Esophagus mucosa (tissue), 1 donor: ENCODE measurements around the gene TNFAIP6. TPM values are rescaled to one million over a fixed set of nuclear protein-coding genes. Genes with fewer than 3 reads are reported as not detected.
"Not testable (repeated sequence)": the region's sequence is repeated elsewhere in the genome, so short reads cannot be mapped to it uniquely, and the experiment has no call there.

Experiments
- ATAC-seq: fragments of 200-7000 bp; cut with Tn5 transposase; one replicate; pipeline ENCODE4 v1.9.1; 2020
- total RNA-seq: library from RNA; stranded (reverse); gene quantifications from one replicate; pipeline ENCODE4 v1.2.4, GENCODE V29; 2023
- donor health status: DM: yes; HTN: yes; CAD: no.

TNFAIP6 gene, protein sequence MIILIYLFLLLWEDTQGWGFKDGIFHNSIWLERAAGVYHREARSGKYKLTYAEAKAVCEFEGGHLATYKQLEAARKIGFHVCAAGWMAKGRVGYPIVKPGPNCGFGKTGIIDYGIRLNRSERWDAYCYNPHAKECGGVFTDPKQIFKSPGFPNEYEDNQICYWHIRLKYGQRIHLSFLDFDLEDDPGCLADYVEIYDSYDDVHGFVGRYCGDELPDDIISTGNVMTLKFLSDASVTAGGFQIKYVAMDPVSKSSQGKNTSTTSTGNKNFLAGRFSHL
- total RNA-seq = 0.20 TPM

DNA sequence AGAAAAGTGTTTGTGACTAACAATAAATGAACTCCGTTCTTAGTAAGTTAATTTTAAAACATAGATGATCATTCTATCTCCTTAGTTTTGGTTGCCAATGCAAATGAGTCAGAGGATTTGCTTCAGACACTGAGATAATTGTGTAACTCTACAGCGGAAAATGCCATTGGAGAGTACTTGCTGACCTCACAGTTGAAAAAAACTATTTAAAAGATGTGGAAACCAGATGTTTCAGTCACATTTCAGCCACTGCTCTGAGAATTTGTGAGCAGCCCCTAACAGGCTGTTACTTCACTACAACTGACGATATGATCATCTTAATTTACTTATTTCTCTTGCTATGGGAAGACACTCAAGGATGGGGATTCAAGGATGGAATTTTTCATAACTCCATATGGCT is at the start of gene TNFAIP6:
TNFAIP6 (plus strand) TSS at position 234 of the 400 bp plus-strand sequence; CDS start at position 309, 75 bp downstream.
- ATAC-seq = no peak

DNA sequence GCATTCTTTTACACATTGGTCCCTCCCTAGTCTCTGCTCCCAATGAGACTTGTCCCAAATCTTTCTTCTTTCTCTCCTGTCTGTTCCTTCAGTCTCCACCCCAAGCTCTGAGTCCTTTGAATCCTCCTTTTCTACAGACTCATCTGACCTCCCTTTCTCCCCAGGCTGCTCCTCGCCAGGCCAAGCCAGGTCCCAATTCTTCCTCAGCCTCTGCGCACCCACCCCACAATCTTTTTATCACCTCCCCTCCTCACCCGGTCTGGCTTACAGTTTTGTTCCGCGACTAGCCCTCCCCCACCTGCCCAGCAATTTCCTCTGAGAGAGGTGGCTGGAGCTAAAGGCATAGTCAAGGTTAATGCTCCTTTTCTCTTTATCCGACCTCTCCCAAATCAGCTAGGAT is 47.1 kb upstream of the TNFAIP6 start:
- not testable (repeated sequence) for ATAC-seq

DNA sequence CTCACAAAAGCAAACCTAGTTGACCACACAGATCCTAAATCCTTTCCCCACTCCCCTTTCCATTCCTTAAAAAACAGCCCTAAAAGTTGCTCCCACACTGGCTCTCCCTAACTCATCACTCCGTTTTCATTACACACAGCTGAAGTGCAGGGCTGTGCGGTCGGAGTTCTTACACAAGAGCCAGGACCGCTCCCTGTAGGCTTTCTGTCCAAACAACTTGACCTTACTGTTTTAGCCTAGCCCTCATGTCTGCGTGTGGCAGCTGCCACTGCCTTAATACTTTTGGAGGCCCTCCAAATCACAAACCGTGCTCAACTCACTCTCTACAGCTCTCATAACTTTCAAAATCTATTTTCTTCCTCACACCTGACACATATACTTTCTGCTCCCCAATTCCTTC is 45.0 kb upstream of the TNFAIP6 start:
- not testable (repeated sequence) for ATAC-seq

DNA sequence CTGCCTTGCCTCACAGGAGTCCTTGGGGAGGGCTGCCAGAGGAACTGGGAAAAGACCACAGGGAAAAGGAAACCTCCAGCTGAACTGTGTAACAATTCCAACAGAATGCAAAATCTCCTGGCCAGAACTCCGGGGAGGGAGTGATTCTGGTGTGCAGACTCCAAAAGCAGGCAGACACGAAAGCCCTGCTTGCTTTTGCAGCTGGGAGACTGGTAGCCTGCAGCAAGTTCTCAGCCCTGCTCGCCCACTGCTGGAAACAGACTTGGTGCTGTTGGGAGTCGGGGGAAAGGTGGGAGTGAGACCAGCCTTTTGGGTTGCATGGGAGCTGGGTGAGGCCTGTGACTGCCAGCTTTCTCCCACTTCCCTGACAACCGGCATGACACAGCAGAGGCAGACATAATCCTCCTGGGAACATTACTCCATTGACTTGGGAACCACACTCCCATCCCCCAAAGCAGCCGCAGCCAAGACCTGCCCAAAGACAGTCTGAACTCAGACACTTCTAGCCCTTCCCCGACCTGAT is 42.0 kb upstream of the TNFAIP6 start:
- ATAC-seq = no peak

DNA sequence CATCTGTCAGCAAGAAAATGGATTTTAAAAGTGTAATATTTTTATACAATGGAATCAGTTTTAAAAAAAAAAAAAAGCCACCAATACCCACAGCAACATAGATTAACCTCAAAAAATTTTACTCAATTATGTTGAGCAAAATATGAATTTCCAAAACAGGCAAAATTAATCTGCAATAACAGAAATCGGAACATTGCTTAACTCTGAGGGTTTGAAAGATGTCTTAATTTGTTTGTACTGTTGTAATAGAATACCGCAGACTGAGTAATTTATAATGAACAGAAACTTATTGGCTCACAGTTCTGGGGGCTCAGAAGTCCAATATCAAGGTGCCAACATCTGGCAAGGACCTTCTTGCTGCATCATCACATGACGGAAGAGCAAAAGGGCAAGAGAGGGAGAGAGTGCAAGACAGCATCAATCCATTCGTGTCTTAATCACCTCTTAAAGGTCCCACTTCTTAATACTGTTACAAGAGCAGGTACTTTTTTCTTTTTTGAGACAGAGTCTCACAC is 31.8 kb upstream of the TNFAIP6 start:
- ATAC-seq = no peak

DNA sequence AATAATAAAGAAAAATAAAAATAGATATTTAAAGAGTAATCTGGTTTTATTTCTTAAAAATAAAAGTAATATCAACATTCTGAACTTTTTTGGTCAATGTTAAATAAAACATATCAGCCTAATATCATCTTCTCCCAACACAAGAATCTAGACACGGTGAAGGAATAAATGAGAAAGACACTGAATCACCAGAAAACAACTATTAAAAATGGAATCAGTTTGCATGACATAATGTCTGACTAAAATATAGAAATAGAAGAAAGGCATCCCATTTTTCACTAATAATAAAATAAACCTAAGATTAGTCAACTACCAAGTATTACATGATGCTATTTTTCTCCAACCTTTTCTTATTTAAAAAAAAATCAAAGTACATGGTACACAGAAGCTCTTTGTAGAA is 30.8 kb upstream of the TNFAIP6 start:
- ATAC-seq = no peak

DNA sequence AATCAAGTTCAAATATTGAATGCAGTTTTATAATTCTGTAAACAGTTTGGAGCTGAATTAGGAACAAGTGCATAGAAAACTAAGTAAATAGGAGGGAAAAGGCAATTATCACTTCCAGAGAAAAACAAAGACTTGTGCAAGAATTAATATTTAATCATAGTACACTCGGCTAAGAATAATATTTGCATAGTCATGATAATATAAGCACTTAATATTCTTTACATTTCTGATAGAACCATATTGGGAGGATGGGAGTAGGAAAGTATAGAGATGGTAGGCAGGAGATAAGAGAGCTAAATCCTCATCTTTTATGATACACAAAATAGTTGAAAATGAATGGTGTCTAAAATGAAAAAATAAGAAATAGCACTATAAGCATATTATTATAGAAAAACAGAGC is 27.4 kb upstream of the TNFAIP6 start:
- ATAC-seq = no peak

DNA sequence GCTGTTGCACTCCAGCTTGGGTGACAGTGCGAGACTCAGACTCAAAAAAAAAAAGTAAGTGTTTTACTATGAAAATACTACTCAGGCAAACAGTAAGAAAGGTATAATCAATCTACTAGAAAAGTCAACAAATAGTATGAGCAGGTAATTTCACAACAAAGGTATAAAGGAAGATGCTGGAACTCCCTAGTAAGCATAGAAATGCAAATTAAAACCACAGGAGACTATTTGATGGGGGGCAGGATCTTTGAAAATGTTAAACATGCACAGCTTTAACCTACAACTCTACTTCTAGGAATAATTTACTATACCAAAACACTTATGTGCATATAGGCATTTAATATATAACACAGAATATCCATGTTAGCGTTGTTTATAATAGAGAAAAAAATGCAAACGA is 24.3 kb upstream of the TNFAIP6 start:
- no peak for ATAC-seq

DNA sequence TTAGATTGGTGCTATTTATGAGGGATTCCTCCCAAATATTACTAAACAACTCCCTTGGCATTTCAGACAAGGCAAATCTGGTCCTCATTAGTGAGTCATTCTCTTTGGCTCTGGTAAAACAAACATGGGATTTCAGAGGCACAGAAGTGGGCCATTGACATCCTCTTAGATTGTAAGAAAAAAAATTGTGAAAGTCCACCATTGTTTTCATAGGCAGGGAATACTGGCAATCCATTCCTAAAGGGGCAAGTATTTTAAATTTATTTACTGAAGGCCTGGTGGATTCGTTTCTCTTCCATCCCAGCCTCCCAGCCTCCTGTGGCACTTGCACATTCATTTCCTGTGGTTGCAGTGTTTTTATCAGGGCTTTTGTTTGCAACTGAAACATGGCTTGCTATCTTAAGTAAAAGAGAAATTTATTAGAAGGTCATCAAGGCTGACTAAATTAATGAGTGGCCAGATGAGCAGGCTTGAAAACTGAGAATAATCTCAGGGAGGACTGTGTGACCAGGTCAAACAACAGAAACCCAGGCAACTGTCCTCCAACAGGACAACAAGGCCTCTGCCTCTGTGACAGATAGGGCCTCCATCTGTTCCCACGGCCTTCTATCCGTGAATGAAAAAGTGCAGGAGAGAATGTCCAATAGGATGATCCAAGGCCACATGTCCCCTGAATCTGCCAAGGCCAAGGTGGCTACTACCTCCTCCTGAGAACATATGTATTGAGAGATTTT is 23.1 kb upstream of the TNFAIP6 start:
- no peak for ATAC-seq

DNA sequence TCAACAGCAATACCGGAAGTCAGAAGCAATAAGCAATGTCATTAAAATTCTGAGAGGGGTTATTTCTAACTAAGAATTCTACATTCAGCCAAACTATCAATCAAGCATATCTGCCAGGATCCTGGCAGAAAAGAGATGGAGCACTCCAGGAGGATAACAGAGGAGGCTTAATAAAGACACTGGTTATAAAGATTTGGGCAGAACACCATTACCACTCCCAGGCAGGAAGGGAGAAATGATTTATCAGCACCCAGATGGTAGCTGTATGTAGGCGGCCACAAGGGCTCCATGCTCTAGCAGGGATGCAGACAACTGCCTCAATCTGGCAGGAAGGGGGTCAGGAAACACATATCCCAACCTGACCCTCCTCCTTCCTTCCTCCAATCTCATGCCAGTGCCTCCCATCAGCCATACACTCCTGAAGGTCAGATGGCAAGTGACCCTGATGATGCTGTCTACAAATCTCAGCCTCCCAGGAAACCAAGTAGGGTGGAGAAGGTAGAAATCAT is 20.5 kb upstream of the TNFAIP6 start:
- ATAC-seq = no peak

DNA sequence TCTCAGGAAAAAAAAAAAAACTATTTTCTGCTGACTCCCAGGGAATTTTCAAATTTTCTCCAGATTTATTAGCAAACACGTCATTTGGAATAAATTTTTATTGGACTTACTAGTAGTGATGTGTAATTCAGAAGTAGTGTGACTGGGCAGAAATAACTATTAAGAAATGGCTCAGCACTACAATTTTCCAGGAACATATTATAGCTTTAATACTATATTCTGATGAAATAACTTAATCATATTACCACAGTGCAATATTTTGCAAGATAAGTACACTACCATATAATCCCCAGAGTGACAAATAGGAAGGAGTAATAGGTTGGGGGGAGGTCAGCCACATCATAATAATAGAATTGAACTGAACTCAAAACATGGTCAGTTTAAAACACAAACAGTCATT is 19.7 kb upstream of the TNFAIP6 start:
- ATAC-seq = no peak

DNA sequence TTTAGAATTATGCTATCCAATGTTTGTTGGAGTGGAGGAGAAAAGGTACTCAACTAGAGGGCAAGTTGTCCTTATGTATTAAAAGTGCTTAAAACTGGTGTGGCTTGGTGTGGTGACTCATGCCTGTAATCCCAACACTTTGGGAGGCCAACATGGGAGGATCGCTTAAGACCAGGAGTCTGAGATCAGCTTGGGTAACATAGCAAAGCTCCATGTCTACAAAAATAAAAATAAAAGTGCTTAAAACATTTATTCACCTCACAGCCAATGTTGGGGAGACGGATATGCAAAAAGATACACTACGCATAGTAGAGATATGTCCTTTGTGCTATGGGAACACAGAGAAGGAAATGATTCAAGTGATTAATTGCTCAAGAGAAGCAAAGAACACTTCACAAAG is 19.3 kb upstream of the TNFAIP6 start:
- ATAC-seq = no peak

DNA sequence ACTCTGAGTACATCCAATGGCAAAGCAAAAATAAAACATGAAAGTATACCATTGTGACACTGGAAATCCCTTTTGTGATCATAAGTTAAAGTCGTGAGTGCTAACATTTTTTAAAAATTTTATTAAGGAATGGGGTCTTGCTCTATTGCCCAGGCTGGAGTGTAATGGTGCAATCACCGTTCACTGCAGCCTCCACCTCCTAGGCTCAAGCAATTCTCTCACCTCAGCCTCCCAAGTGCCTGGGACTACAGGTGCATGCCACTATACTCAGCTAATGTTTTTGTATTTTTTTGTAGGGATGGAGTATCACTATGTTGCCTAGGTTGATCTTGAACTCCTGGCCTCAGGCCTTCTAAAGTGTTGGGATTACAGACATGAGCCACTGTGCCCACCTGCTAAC is 14.3 kb upstream of the TNFAIP6 start:
- no peak for ATAC-seq

DNA sequence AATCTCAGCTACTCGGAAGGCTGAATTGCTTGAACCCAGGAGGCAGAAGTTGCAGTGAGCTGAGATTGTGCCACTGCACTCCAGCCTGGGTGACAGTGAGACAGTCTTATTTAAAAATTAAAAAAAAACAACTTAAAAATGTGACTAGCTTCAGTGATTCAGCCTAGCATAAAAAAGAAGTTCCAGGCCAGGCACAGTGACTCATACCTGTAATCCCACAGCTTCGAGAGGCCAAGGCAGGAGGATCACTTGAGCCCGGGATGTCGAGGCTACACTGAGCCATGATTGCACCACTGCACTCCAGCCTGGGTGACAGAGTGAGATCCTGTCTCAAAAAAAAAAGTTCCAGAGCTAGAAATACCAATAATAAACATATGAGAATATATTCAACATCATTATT is 13.2 kb upstream of the TNFAIP6 start:
- not testable (repeated sequence) for ATAC-seq

DNA sequence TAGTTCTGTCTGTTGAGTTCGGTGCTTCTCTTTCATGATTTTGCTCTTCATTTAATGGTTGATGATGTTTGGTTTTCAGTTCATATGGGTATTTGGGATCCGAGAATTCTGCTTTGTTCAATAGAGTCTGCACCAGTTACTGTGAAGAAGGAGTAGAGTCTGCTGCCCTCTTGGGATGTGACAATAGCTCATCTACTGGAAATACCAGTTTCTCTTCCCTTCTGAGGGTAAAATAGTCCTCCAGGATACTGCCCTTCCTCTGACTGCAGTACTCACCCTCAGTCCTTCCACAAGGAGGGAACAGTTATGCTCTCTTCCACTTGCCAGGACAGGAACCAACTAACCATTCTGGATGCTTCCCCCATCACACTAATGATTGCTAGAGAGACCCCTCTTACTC is 12.5 kb upstream of the TNFAIP6 start:
- peak; percentile 25 for ATAC-seq

DNA sequence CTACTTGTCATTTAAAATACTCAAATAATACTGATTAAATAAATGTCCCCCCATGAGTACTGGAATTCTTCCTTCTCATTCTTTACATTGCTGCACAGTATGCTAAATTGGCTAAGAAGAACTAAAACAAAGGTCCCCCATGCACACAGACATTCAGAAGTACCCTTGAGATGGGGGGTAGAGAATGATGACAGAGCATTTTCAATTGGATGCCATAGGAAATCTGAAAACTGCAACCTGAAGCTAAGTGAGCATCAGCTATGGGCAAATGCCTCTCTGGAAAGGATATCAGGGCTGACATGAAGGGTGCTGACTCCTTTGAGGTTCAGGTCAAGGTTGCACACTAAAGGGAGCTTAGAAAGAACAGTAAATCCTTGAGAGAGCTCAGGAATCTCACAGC is 10.1 kb upstream of the TNFAIP6 start:
- ATAC-seq = no peak

DNA sequence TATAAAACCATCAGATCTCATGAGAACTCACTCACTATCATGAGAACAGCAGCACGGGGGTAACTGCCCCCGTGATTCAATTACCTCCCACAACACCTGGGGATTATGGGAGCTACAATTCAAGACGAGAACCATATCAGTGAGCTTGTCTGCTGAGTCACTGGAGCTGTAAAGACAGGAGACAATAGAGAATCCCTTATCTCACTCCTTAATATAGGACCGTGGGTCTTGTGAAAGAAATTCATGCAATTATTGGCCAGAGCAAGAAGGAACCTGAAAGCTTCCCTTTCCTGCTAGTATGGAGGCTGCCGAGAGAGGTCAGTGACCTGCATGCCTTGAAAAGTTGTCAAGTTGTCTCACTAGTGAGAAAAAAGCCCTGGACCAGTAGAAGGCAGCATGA is 9.5 kb upstream of the TNFAIP6 start:
- ATAC-seq = no peak

DNA sequence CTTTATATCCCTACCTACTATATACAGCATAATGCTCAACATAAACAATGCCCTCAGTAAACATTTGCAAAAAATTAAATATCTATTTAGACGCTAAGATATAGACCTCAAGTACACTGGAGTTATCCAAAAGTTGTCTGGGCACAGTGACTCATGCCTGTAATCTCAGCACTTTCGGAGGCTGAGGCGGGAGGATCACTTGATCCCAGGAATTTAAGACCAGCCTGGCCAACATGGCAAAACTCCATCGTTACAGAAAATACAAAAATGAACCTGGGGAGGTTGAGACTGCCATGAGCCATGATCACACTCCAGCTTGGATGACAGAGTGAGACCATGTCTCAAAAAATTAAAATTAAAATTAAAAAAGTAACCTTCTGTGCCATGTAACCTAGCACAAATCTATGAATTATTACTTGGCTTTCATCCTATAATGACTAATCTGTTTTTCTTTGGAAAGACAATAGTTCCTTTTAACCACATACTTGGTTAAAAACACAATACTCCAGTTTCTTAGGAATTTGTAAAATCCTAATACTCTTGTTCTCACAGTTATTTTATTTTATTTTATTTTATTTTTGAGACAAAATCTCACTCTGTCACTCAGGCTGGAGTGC is 6.7 kb upstream of the TNFAIP6 start:
- ATAC-seq = no peak

DNA sequence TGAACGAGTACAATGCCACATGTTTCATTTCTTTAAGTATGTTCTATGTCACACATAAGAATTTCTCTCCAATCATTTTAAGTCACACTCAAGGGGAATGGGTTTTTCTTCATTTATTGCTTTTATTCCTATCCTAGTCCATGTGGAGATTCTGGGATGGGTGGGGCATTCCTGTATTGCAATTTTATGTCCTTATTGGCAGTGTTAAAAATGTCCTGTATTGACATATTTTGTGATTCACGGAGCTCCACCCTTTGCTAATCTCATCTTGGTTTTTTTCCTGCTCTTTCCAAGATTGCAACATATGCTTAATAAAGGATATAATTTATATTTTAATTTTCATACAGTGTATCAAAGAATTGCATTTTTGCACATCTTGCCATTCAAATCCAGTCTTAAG is 3.4 kb upstream of the TNFAIP6 start:
- no peak for ATAC-seq

DNA sequence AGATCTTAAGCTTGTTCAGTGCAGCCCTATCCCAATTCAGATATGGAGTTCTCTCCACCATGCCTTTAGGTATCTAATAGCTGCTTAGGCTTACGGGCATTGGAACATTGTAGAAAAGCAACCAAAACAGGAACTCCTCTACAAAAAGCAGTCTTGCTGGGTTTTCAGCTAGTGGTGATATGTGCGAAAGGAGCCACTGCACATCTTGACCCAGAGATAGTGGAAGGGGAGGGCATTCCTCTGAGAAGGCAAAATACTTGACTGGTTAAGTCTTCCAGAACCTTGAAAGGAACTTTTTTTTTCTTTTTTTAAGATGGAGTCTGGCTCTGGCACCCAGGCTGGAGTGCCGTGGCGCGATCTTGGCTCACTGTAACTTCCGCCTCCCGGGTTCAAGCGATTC is 2.6 kb upstream of the TNFAIP6 start:
- no peak for ATAC-seq

DNA sequence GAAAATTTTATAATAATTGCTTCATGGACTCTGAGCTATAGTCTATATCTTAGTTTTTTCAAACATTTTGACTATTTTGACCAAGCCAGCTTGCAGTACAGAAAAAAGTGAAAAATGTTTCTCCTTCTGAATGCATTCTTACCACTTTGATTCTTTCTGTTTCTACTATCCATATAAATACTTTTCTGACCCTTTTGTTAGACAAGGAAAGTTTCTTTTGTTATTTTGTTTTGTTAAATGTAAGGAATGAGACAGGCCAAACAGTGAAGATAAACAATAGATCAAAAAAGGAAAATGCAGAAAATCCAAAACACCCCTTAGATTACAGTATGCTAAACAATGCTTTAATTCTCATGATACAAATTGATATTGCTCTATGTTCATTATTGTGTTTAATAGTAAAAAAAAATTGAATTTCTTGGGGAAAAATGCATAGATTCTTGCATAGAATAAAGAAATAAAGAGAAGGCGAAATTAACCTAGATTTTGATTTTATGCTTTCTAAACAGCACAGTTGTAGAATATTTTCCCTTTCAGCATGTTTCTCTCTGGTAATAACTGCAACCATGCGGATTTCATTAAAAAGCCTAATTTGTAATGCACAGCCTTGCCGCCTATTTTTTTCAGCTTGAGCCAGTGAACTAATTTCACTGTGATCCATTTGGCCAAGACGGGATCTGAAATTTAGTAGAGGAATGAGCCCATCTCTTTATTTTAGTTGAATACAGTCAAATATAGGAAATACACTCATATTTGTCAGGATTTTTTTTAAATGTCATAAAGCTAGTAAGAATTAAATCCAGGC is 976 bp downstream of the TNFAIP6 start:
- ATAC-seq = no peak

DNA sequence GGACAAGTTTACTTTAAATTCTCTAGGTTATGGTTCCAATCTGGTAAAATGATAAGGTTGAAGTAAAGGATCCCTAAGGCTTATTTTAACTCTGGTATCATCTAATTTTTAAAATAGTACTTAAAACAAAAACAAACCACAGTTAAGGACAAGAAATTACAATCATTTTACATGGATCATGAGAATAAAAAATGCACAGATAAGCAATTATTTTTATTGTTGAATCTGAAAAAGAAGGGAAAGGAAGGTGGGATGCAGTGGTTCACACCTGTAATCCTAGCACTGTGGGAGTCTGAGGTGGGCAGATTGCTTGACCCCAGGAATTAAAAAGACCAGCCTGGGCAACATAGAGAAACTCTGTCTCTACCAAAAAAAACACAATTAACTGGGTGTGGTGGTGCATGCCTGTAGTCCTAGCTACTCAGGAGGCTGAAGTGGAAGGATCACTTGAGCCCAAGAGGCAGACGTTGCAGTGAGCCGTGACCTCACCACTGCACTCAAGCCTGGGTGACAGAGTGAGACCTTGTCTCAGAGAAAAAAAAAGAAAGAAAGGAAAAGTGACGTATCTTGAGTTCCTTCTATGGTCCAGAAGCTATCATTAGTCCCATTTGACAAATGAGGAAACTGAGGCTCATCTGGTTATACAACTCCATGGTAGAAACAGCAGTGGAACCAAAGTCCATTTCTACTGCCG is 2.5 kb downstream of the TNFAIP6 start:
- no peak for ATAC-seq
